PC-9 (cell line): Measurements from ENCODE around the gene NOSIP. TPM values are rescaled to one million over a fixed set of nuclear protein-coding genes. Genes with fewer than 3 reads are reported as not detected.

ENCODE experiments used
- BruUV-seq: library from RNA; stranded (reverse); fragments of 400-500 nt; replicated peaks from 2 replicates; lab custom pipeline; 2021; lab: Mats Ljungman, UMichigan
- CTCF ChIA-PET: fragments of 300-600 bp; sonication (Branson Sonifier 250); formaldehyde crosslinking; loops from one replicate; lab custom pipeline; 2022; ENCODE audit warnings: antibody characterized with exemption; lab: Charles Lee
- POLR2A ChIA-PET: fragments of 300-600 bp; sonication (Branson Sonifier 250); formaldehyde crosslinking; loops from one replicate; lab custom pipeline; 2022; ENCODE audit warnings: antibody characterized with exemption; ENCODE audit not compliant: unreplicated experiment; lab: Charles Lee
- DNase-seq, 2 experiments: peaks; one replicate each; pipeline versions ENCODE4 v3.0.0 to v3.0.0-alpha.2; 2015 to 2022; ENCODE audit warnings: mixed read lengths in 1 of 2
- H2AFZ ChIP-seq: fragments of 200-600 bp; sonication (generic); 2 replicates; pipeline ENCODE4 v1.8.1; 2017; ENCODE audit warnings: antibody characterized with exemption
- H3F3A ChIP-seq: fragments of 200-600 bp; sonication (generic); 2 replicates; pipeline ENCODE4 v1.8.1; 2017; ENCODE audit warnings: antibody characterized with exemption, mild to moderate bottlenecking, low read depth; ENCODE audit not compliant: insufficient read depth
- H3K27ac ChIP-seq: fragments of 200-600 bp; sonication (generic); 2 replicates; pipeline ENCODE4 v1.6.1; 2016; ENCODE audit warnings: mixed run types
- H3K27me3 ChIP-seq: fragments of 200-600 bp; sonication (generic); 2 replicates; pipeline ENCODE4 v1.6.1; 2016; ENCODE audit warnings: low read depth, mixed run types; ENCODE audit not compliant: insufficient read depth
- H3K36me3 ChIP-seq: fragments of 200-600 bp; sonication (generic); 2 replicates; pipeline ENCODE4 v1.6.1; 2016; ENCODE audit warnings: low read depth, mixed run types
- H3K4me1 ChIP-seq: fragments of 200-600 bp; sonication (generic); replicated peaks from 2 replicates; pipeline ENCODE4 v1.6.1; 2016; ENCODE audit warnings: mixed run types; ENCODE audit not compliant: insufficient read depth
- H3K4me2 ChIP-seq: fragments of 200-600 bp; sonication (generic); 2 replicates; pipeline ENCODE4 v1.6.1; 2017; ENCODE audit warnings: mixed run types
- H3K4me3 ChIP-seq: fragments of 200-600 bp; sonication (generic); 2 replicates; pipeline ENCODE4 v1.6.1; 2016; ENCODE audit warnings: mixed run types
- H3K79me2 ChIP-seq: fragments of 200-600 bp; sonication (generic); 2 replicates; pipeline ENCODE4 v1.6.1; 2017; ENCODE audit warnings: low read depth, mixed run types
- H3K9me2 ChIP-seq: fragments of 200-600 bp; sonication (generic); 2 replicates; pipeline ENCODE4 v1.8.1; 2017; ENCODE audit warnings: mild to moderate bottlenecking; ENCODE audit not compliant: insufficient read depth
- H3K9me3 ChIP-seq: fragments of 200-600 bp; sonication (generic); 2 replicates; pipeline ENCODE4 v1.8.1; 2016; ENCODE audit warnings: low read depth; ENCODE audit not compliant: insufficient read depth
- H4K20me1 ChIP-seq: fragments of 200-600 bp; sonication (generic); 2 replicates; pipeline ENCODE4 v1.8.1; 2017; ENCODE audit not compliant: insufficient read depth
- CTCF ChIP-seq: fragments of 200-600 bp; sonication (generic); conservative IDR thresholded peaks from 2 replicates; pipeline ENCODE4 v1.6.1; 2017; ENCODE audit warnings: mixed run types, antibody characterized with exemption, mild to moderate bottlenecking, moderate library complexity
- EZH2 ChIP-seq: fragments of 200-600 bp; sonication (generic); IDR thresholded peaks from 2 replicates; pipeline ENCODE4 v1.8.0; 2017; ENCODE audit warnings: antibody characterized with exemption, low read depth
- intact Hi-C: fragments of 100-400 bp; cut with micrococcal nuclease; formaldehyde crosslinking; loops from one replicate; pipeline ENCODE4 v1.10.0; 2022; ENCODE audit not compliant: unreplicated experiment
- total RNA-seq: library from RNA; stranded (reverse); gene quantifications from 2 replicates; pipeline ENCODE4 v1.2.3, GENCODE V29; 2021

NOSIP gene
- total RNA-seq, 1 experiment from 2014 or later = 71.3 TPM

- no TSS peak for BruUV-seq
- Histone ChIP-seq H3K4me2 (no peak overlapping the region), H3K27me3 (no peaks in the 10 kb centered on the region), H3K4me1 (peaks cover 6% of the 10 kb centered on the region; the same call in 1 of the 2 replicates), H3K4me3 (no peak overlapping the region), H3K79me2 (peaks cover 47% of the 10 kb centered on the region), H2AFZ (no peak overlapping the region), H3K9me2 (no peaks in the 10 kb centered on the region), H4K20me1 (peaks cover 44% of the 10 kb centered on the region), H3K36me3 (0 out of 2 replicates have a peak, but pooled peaks cover 19% of the 10 kb centered on the region), H3K9me3 (no peaks in the 10 kb centered on the region), H3K27ac (no peak overlapping the region), H3F3A (peaks cover 9% of the 10 kb centered on the region; the same call in 1 of the 2 replicates)
- DNase-seq = no peak
- intact Hi-C loops = no loop called here
- CTCF ChIA-PET = no interaction called here
- no peak for TF ChIP-seq EZH2
- TF ChIP-seq CTCF = no peak
- POLR2A ChIA-PET = no interaction called here
Observed at GRCh38 chr19:49597703-49597974, 17.3 kb upstream of the NOSIP start.

GRCh38 chr19:49596954-49597702, 16.8 kb upstream of the NOSIP start:
- Histone ChIP-seq H3K9me3 (no peaks in the 10 kb centered on the region), H3K9me2 (no peaks in the 10 kb centered on the region), H3K36me3 (0 out of 2 replicates have a peak, but pooled peaks cover 15% of the 10 kb centered on the region), H3K4me3 (no peak overlapping the region), H3K27ac (no peak overlapping the region), H3K4me1 (peaks cover 6% of the 10 kb centered on the region; the same call in 1 of the 2 replicates), H3K79me2 (peaks cover 48% of the 10 kb centered on the region), H2AFZ (no peak overlapping the region), H3K27me3 (no peaks in the 10 kb centered on the region), H3F3A (peaks cover 14% of the 10 kb centered on the region; the same call in 1 of the 2 replicates), H4K20me1 (peaks cover 39% of the 10 kb centered on the region), H3K4me2 (no peak overlapping the region)
- no peak for DNase-seq
- intact Hi-C loops = no loop called here
- CTCF ChIA-PET = no interaction called here
- POLR2A ChIA-PET = no interaction called here
- TF ChIP-seq CTCF = no peak
- TF ChIP-seq EZH2 = no peak
- no TSS peak for BruUV-seq

GRCh38 chr19:49596407-49596806, 16.1 kb upstream of the NOSIP start:
- Histone ChIP-seq H3K9me2 (no peaks in the 10 kb centered on the region), H3K79me2 (peaks cover 48% of the 10 kb centered on the region), H3K36me3 (0 out of 2 replicates have a peak, but pooled peaks cover 10% of the 10 kb centered on the region), H3K4me3 (no peak overlapping the region), H3K27me3 (no peaks in the 10 kb centered on the region), H3K4me2 (no peak overlapping the region), H2AFZ (no peak overlapping the region), H3F3A (peaks cover 20% of the 10 kb centered on the region; the same call in 1 of the 2 replicates), H4K20me1 (peaks cover 35% of the 10 kb centered on the region), H3K27ac (no peak overlapping the region), H3K4me1 (peaks cover 6% of the 10 kb centered on the region; the same call in 1 of the 2 replicates), H3K9me3 (no peaks in the 10 kb centered on the region)
- intact Hi-C loops = no loop called here
- CTCF ChIA-PET = no interaction called here
- BruUV-seq = no TSS peak
- DNase-seq = peak in 1 of 2 experiments; percentile 1
- POLR2A ChIA-PET = no interaction called here
- TF ChIP-seq CTCF (no peak), EZH2 (no peak)
